ENCODE results near the gene NCKAP5L.

DNA sequence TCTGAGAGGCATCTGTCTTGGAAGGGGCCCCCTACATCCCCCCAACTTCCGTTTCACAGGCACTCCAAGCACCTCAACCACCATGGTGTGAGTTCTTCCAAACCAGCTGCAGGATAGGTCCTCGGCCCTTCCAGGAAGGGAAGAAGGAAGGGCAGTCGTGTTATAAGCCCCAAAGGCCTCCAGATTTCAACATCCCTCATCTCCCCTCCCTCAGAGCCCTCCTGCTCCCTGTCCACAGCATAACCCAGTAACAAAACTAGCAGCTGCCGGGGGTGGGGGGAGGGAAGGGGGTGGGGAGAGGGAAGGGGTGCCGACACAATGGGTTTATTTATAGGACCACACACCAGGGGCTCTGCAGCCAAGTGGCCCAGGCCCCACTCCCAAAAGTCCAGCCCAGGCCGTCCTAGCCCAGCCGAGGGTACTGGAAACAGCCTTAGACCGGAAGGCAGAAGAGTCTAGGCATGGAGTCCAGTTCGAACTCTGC lies 18.3 kb downstream of the NCKAP5L start:
- TF ChIP-seq ESRRG (CRISPR knock-in tag; IDR thresholded peaks at IDR 0.05) (no peak), ZFP3 (CRISPR knock-in tag; IDR thresholded peaks at IDR 0.05) (no peak), ISL1 (CRISPR knock-in tag; IDR thresholded peaks at IDR 0.05) (no peak), ARNTL (CRISPR knock-in tag; IDR thresholded peaks at IDR 0.05; ENCODE audit: borderline replicate concordance, low read depth) (no peak), GLIS3 (CRISPR knock-in tag; IDR thresholded peaks at IDR 0.05) (no peak), ZNF565 (CRISPR knock-in tag; conservative IDR thresholded peaks at IDR 0.05; ENCODE audit: low read depth) (no peak), ZC3H10 (CRISPR knock-in tag; IDR thresholded peaks at IDR 0.05) (no peak), TOX (CRISPR knock-in tag; IDR thresholded peaks at IDR 0.05; ENCODE audit: borderline replicate concordance) (no peak)
- TF ChIP-seq, protein P1, sequence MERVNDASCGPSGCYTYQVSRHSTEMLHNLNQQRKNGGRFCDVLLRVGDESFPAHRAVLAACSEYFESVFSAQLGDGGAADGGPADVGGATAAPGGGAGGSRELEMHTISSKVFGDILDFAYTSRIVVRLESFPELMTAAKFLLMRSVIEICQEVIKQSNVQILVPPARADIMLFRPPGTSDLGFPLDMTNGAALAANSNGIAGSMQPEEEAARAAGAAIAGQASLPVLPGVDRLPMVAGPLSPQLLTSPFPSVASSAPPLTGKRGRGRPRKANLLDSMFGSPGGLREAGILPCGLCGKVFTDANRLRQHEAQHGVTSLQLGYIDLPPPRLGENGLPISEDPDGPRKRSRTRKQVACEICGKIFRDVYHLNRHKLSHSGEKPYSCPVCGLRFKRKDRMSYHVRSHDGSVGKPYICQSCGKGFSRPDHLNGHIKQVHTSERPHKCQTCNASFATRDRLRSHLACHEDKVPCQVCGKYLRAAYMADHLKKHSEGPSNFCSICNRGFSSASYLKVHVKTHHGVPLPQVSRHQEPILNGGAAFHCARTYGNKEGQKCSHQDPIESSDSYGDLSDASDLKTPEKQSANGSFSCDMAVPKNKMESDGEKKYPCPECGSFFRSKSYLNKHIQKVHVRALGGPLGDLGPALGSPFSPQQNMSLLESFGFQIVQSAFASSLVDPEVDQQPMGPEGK (CRISPR knock-in tag; IDR thresholded peaks at IDR 0.05; ENCODE audit: borderline replicate concordance), result no peak
- TF ChIP-seq, protein P2, sequence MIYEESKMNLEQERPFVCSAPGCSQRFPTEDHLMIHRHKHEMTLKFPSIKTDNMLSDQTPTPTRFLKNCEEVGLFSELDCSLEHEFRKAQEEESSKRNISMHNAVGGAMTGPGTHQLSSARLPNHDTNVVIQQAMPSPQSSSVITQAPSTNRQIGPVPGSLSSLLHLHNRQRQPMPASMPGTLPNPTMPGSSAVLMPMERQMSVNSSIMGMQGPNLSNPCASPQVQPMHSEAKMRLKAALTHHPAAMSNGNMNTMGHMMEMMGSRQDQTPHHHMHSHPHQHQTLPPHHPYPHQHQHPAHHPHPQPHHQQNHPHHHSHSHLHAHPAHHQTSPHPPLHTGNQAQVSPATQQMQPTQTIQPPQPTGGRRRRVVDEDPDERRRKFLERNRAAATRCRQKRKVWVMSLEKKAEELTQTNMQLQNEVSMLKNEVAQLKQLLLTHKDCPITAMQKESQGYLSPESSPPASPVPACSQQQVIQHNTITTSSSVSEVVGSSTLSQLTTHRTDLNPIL (CRISPR knock-in tag; IDR thresholded peaks at IDR 0.05; ENCODE audit: low read depth), result no peak
- TF ChIP-seq, protein P3, sequence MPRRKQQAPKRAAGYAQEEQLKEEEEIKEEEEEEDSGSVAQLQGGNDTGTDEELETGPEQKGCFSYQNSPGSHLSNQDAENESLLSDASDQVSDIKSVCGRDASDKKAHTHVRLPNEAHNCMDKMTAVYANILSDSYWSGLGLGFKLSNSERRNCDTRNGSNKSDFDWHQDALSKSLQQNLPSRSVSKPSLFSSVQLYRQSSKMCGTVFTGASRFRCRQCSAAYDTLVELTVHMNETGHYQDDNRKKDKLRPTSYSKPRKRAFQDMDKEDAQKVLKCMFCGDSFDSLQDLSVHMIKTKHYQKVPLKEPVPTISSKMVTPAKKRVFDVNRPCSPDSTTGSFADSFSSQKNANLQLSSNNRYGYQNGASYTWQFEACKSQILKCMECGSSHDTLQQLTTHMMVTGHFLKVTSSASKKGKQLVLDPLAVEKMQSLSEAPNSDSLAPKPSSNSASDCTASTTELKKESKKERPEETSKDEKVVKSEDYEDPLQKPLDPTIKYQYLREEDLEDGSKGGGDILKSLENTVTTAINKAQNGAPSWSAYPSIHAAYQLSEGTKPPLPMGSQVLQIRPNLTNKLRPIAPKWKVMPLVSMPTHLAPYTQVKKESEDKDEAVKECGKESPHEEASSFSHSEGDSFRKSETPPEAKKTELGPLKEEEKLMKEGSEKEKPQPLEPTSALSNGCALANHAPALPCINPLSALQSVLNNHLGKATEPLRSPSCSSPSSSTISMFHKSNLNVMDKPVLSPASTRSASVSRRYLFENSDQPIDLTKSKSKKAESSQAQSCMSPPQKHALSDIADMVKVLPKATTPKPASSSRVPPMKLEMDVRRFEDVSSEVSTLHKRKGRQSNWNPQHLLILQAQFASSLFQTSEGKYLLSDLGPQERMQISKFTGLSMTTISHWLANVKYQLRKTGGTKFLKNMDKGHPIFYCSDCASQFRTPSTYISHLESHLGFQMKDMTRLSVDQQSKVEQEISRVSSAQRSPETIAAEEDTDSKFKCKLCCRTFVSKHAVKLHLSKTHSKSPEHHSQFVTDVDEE (CRISPR knock-in tag; IDR thresholded peaks at IDR 0.05), result no peak
